Coronary artery (tissue), 2 donors: ENCODE results near the gene TCEAL3.
"Not testable (repeated sequence)": the region's sequence is repeated elsewhere in the genome, so short reads cannot be mapped to it uniquely, and the experiment has no call there.

Experiments used
- DNase-seq: peaks from one replicate; pipeline ENCODE4 v3.0.0-alpha.2; 2017; ENCODE audit warnings: low spot score
- H3K27ac ChIP-seq, 2 donors: fragments of 200-600 bp; sonication (generic); one replicate each; pipeline ENCODE4 v1.5.1; 2016 to 2019
- H3K4me3 ChIP-seq: fragments of 200-600 bp; sonication (generic); 2 replicates; pipeline ENCODE4 v1.5.1; 2016; ENCODE audit warnings: mild to moderate bottlenecking, moderate library complexity
- TF ChIP-seq, protein P1 (sequence below): fragments of 200-600 bp; sonication (generic); IDR thresholded peaks from one replicate; pipeline ENCODE4 v1.5.1; 2019; ENCODE audit warnings: antibody characterized with exemption

TCEAL3 gene

DNA sequence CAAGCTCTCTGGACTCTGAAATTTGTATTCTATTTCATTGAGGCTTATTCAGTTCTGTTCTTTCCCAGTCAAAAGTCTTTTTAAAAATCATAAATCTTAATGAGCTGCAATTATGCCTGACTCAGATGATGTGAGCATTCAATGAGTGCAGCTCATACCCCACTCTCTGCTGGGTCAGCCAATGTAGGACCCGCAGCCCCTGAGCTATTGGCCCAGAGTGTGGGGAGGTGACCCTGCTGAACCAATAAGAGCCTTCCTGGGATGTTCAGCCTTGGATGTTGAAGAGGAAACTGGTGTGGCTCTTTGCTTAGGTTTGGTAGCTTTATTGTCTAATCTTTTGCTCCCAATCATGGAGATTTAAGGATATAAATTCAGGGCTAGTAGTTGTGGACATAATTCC, 34.6 kb upstream of the TCEAL3 start:
- TF ChIP-seq, protein P1, sequence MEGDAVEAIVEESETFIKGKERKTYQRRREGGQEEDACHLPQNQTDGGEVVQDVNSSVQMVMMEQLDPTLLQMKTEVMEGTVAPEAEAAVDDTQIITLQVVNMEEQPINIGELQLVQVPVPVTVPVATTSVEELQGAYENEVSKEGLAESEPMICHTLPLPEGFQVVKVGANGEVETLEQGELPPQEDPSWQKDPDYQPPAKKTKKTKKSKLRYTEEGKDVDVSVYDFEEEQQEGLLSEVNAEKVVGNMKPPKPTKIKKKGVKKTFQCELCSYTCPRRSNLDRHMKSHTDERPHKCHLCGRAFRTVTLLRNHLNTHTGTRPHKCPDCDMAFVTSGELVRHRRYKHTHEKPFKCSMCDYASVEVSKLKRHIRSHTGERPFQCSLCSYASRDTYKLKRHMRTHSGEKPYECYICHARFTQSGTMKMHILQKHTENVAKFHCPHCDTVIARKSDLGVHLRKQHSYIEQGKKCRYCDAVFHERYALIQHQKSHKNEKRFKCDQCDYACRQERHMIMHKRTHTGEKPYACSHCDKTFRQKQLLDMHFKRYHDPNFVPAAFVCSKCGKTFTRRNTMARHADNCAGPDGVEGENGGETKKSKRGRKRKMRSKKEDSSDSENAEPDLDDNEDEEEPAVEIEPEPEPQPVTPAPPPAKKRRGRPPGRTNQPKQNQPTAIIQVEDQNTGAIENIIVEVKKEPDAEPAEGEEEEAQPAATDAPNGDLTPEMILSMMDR = no peak
- Histone ChIP-seq H3K27ac (no peak overlapping the region), H3K4me3 (no peak overlapping the region)
- DNase-seq = no peak

DNA sequence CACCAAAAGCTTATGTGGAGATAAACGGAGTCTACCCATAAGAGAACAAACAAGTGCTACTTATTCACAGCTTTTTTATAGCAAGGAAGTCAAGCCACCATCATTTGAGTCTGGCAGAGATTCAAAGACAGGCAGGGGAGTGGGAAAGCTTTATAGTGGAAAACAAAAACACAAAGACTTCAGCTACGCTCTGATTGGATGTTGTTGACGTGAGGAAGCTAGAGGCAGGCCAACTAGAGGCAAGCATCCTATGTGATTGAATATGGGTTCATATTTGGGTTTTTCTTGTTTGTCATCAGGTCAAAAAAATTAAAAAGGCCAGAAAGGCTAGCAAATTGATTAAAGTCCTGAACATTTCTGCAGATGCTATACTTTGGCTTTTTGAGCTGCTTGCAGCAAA, 23.2 kb upstream of the TCEAL3 start:
- no peak for DNase-seq
- no peak overlapping the region for H3K27ac ChIP-seq
- TF ChIP-seq, protein P1 = no peak
- peak overlapping the region; percentile 77 for H3K4me3 ChIP-seq

DNA sequence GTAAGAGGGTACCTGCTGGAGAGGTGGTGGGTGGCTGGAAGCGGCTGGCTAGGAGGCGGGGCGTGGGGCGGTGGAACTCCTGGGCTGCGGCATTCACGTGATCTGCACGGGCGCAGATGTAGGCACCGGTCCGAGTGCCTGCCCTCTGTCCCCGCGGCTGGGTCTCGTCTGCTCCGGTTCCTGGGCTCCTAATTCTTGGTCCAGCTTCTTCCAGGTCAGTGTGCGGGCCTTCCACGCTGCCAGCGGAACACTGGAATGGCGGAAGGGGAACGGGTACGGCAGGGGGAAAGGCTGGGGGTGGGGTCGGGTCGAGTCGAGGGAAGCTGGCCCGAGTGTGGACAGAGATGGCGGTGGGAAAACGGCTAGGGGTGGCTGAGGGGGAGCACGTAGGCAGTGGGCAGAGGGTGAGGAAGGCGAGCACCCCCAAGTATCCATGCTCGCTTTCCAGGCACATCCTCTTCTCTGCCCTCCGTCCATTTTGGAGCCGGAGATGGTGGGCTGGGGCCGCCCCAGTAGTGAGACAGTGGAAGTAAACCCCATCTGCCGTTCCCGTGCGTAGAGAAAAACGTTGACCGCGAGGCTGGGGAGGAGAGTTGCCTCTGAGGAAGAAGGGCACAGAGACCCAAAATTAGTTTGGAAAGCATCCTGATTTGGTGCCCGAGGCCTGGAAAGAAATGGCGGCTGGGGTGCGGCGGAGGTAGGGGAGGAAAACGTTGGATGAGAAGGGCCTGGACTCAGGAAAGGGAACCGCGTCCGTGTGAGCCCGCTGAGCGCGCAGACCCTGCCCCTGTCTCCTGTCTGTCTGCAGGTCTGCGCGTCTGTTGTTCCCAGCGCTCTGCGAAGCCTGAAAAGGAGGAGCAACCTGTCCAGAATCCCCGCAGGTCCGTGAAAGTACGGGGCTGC, 22.1 kb upstream of the TCEAL3 start, which contains the start of gene TCEAL4:
Gene TCEAL4 (plus strand): TSS at position 105 of the 903 bp plus-strand sequence. CDS start 1,161 bp downstream, outside the sequence.
- peak within 1 kb of the TSS; percentile 77 for H3K4me3 ChIP-seq
- peak; percentile 77 for DNase-seq
- TF ChIP-seq, protein P1 = no peak

DNA sequence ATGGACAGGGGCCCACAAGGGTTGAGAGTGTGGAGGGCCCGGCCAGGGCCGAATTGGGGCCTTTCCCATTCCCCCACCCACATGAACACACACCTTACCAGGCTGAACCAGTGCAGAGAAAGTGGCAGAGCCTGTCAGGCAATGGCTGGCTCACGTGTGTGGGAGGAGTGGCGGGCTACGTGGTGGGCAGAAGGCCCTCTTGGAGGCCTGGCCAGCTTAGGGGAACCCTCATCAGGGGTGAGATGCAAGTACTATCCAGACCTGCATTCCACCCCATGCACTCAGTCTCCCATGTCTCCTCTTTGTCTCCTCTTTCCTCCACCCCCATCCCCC, 21.5 kb upstream of the TCEAL3 start:
- no peak for DNase-seq
- H3K4me3 ChIP-seq = peak overlapping the region; percentile 77
- TF ChIP-seq, protein P1 = no peak

More for the DNA sequence above, 22.1 kb upstream of the TCEAL3 start, which contains the start of gene TCEAL4:
- H3K27ac ChIP-seq = peak within 1 kb of the TSS; percentile 83 to 96

DNA sequence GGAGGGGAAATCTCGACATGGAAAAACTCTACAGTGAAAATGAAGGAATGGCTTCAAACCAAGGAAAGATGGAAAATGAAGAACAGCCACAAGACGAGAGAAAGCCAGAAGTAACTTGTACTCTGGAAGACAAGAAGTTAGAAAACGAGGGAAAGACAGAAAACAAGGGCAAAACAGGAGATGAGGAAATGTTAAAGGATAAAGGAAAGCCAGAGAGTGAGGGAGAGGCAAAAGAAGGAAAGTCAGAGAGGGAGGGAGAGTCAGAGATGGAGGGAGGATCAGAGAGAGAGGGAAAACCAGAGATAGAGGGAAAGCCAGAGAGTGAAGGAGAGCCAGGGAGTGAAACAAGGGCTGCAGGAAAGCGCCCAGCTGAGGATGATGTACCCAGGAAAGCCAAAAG, 21.1 kb upstream of the TCEAL3 start:
- TF ChIP-seq, protein P1 = no peak
- DNase-seq = no peak
- H3K27ac ChIP-seq = peak overlapping the region; percentile 83 to 96
- peak overlapping the region; percentile 77 for H3K4me3 ChIP-seq

More for the DNA sequence above, 21.5 kb upstream of the TCEAL3 start:
- H3K27ac ChIP-seq = peak overlapping the region; percentile 83 to 96

DNA sequence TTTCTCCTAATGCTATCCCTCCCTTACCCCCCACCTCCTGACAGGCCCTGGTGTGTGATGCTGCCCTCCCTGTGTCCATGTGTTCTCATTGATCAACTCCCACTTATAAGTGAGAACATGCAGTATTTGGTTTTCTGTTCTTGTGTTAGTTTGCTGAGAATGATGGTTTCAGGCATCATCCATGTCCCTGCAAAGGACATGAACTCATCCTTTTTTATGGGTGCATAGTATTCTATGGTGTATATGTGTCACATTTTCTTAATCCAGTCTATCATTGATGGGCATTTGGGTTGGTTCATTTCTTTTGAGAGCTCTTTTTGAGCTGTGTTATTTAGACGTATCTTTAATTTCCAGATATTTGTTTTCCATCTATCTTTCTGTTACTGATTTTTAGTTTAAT, 15.5 kb upstream of the TCEAL3 start:
- not testable (repeated sequence) for DNase-seq, H3K4me3 ChIP-seq, H3K27ac ChIP-seq

DNA sequence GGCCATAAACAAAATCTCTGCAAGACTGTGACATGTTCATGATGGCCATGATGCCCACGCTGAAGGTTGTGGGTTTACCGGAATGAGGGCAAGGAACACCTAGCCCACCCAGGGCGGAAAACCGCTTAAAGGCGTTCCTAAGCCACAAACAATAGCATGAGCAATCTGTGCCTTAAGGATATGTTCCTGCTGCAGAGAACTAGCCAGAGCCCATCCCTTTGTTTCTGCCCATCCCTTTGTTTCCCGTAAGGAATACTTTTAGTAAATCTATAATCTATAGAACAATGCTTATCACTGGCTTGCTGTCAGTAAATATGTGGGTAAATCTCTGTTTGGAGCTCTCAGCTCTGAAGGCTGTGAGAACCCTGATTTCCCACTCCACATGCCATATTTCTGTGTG, 12.6 kb upstream of the TCEAL3 start:
- H3K4me3 ChIP-seq, DNase-seq, H3K27ac ChIP-seq: not testable (repeated sequence)

DNA sequence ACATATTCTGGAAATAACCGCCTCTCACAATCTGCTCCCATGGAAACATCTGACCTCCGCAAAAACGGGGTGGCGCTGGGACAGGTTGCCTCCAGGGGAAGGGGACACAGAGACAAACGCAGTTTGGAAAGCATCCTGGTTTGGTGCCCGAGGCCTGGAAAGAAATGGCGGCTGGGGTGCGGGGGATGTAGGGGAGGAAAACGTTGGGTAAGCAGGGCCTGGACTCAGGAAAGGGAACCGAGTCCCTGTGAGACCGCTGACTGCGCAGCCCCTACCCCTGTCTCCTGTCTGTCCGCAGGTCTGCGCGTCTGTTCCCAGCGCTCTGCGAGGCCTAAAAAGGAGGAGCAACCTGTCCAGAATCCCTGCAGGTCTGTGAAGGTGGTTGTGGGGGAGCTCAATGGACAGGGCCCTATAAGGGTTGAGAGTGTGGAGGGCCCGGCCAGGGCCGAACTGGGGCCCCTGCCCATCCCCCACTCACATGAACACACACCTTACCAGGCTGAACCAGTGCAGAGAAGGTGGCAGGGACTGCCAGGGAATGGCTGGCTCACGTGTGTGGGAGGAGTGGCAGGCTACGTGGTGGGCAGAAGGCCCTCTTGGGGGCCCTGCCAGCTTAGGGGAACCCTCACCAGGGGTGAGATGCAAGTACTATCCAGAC, 672 bp downstream of the TCEAL3 start:
- no peak for DNase-seq
- H3K27ac ChIP-seq = peak overlapping the region; percentile 77 to 97

More for the DNA sequence above, 672 bp downstream of the TCEAL3 start:
- TF ChIP-seq, protein P1 = no peak
- H3K4me3 ChIP-seq = peak overlapping the region; percentile 87
